ENCODE data around the gene DDC.
A peak's percentile ranks its signal among the peaks of the same experiment; 100 is the strongest.

The DDC gene

GRCh38 chr7:50509459-50509858 lies 55.7 kb downstream of the DDC start:
- no peak overlapping the region for H3K4me3 ChIP-seq (ENCODE audit: low read depth, low read length)
- no peak overlapping the region for H3K23ac ChIP-seq (ENCODE audit: low read length)
- no peak for DNase-seq
- H4K91ac ChIP-seq (ENCODE audit: low read depth, low read length) = no peak overlapping the region
- H3K4me1 ChIP-seq (ENCODE audit: control insufficient read depth in 1 of 2, insufficient read depth in 2 of 2, low read length in 2 of 2) = no peaks in the 10 kb centered on the region
- H2BK120ac ChIP-seq (ENCODE audit: insufficient read depth, low read length, poor library complexity) = no peak overlapping the region
- no peak overlapping the region for H2BK12ac ChIP-seq (ENCODE audit: low read length)
- no peaks in the 10 kb centered on the region for H3K9me3 ChIP-seq (ENCODE audit: insufficient read depth, low read depth, low read length)
- H4K12ac ChIP-seq (ENCODE audit: low read depth, low read length) = no peak overlapping the region
- H3K14ac ChIP-seq (ENCODE audit: low read length) = no peak overlapping the region
- H2BK5ac ChIP-seq (ENCODE audit: low read depth, low read length, poor library complexity) = no peak overlapping the region
- WGBS (ENCODE audit: extremely low coverage, insufficient coverage, insufficient read length) = no CpG with 5 or more reads among the region's 2 CpGs
- no peak overlapping the region for H3K9ac ChIP-seq (ENCODE audit: low read length)
- H3K4ac ChIP-seq (ENCODE audit: low read depth, low read length) = no peak overlapping the region
- no peaks in the 10 kb centered on the region for H3K79me1 ChIP-seq (ENCODE audit: low read length)
- H2AFZ ChIP-seq (ENCODE audit: insufficient read depth, low read length, poor library complexity) = no peak overlapping the region
- no peak overlapping the region for H3K27ac ChIP-seq (ENCODE audit: low read depth, low read length)
- no peaks in the 10 kb centered on the region for H3K79me2 ChIP-seq (ENCODE audit: control insufficient read depth, insufficient read depth, low read length, poor library complexity)
- no peak overlapping the region for H3K18ac ChIP-seq (ENCODE audit: low read length)
- no peaks in the 10 kb centered on the region for H3K27me3 ChIP-seq (ENCODE audit: insufficient read depth, low read length)
- no peak overlapping the region for H2AK5ac ChIP-seq (ENCODE audit: low read length)
- no peak overlapping the region for H3K4me2 ChIP-seq (ENCODE audit: low read length)
- H4K8ac ChIP-seq (ENCODE audit: low read depth, low read length) = no peak overlapping the region
- H3K36me3 ChIP-seq (ENCODE audit: control insufficient read depth in 1 of 2, insufficient read depth in 2 of 2, low read length in 2 of 2) = no peaks in the 10 kb centered on the region

- Histone ChIP-seq H3K4ac (ENCODE audit: low read depth, low read length) (no peak overlapping the region), H3K27ac (ENCODE audit: low read depth, low read length) (no peak overlapping the region), H3K9ac (ENCODE audit: low read length) (no peak overlapping the region), H3K4me3 (ENCODE audit: low read depth, low read length) (no peak overlapping the region), H3K79me2 (ENCODE audit: control insufficient read depth, insufficient read depth, low read length, poor library complexity) (no peaks in the 10 kb centered on the region), H2AK5ac (ENCODE audit: low read length) (no peak overlapping the region), H2BK12ac (ENCODE audit: low read length) (no peak overlapping the region), H3K79me1 (ENCODE audit: low read length) (no peaks in the 10 kb centered on the region), H3K4me2 (ENCODE audit: low read length) (no peak overlapping the region), H4K8ac (ENCODE audit: low read depth, low read length) (no peak overlapping the region), H2AFZ (ENCODE audit: insufficient read depth, low read length, poor library complexity) (no peak overlapping the region), H3K18ac (ENCODE audit: low read length) (no peak overlapping the region), H2BK5ac (ENCODE audit: low read depth, low read length, poor library complexity) (no peak overlapping the region), H4K12ac (ENCODE audit: low read depth, low read length) (no peak overlapping the region), H3K36me3 (ENCODE audit: control insufficient read depth in 1 of 2, insufficient read depth in 2 of 2, low read length in 2 of 2) (no peaks in the 10 kb centered on the region), H3K27me3 (ENCODE audit: insufficient read depth, low read length) (no peaks in the 10 kb centered on the region), H3K14ac (ENCODE audit: low read length) (no peak overlapping the region), H3K9me3 (ENCODE audit: insufficient read depth, low read depth, low read length) (no peaks in the 10 kb centered on the region), H2BK120ac (ENCODE audit: insufficient read depth, low read length, poor library complexity) (no peak overlapping the region), H3K4me1 (ENCODE audit: control insufficient read depth in 1 of 2, insufficient read depth in 2 of 2, low read length in 2 of 2) (no peaks in the 10 kb centered on the region), H3K23ac (ENCODE audit: low read length) (no peak overlapping the region), H4K91ac (ENCODE audit: low read depth, low read length) (no peak overlapping the region)
- DNase-seq = no peak
- WGBS (ENCODE audit: extremely low coverage, insufficient coverage, insufficient read length) = no CpG with 5 or more reads among the region's 5 CpGs
Measured at GRCh38 chr7:50508471-50508943, 56.7 kb downstream of the DDC start.

- Histone ChIP-seq H4K8ac (ENCODE audit: low read depth, low read length) (no peak overlapping the region), H3K79me2 (ENCODE audit: control insufficient read depth, insufficient read depth, low read length, poor library complexity) (no peaks in the 10 kb centered on the region), H3K4me3 (ENCODE audit: low read depth, low read length) (no peak overlapping the region), H3K4me1 (ENCODE audit: control insufficient read depth in 1 of 2, insufficient read depth in 2 of 2, low read length in 2 of 2) (no peaks in the 10 kb centered on the region), H3K79me1 (ENCODE audit: low read length) (no peaks in the 10 kb centered on the region), H2AK5ac (ENCODE audit: low read length) (no peak overlapping the region), H2BK5ac (ENCODE audit: low read depth, low read length, poor library complexity) (no peak overlapping the region), H2BK120ac (ENCODE audit: insufficient read depth, low read length, poor library complexity) (no peak overlapping the region), H2BK12ac (ENCODE audit: low read length) (no peak overlapping the region), H3K36me3 (ENCODE audit: control insufficient read depth in 1 of 2, insufficient read depth in 2 of 2, low read length in 2 of 2) (no peaks in the 10 kb centered on the region), H3K9ac (ENCODE audit: low read length) (no peak overlapping the region), H4K12ac (ENCODE audit: low read depth, low read length) (no peak overlapping the region), H4K91ac (ENCODE audit: low read depth, low read length) (no peak overlapping the region), H3K14ac (ENCODE audit: low read length) (no peak overlapping the region), H3K4ac (ENCODE audit: low read depth, low read length) (no peak overlapping the region), H3K27me3 (ENCODE audit: insufficient read depth, low read length) (no peaks in the 10 kb centered on the region), H2AFZ (ENCODE audit: insufficient read depth, low read length, poor library complexity) (no peak overlapping the region), H3K27ac (ENCODE audit: low read depth, low read length) (no peak overlapping the region), H3K23ac (ENCODE audit: low read length) (no peak overlapping the region), H3K18ac (ENCODE audit: low read length) (no peak overlapping the region), H3K4me2 (ENCODE audit: low read length) (no peak overlapping the region), H3K9me3 (ENCODE audit: insufficient read depth, low read depth, low read length) (no peaks in the 10 kb centered on the region)
- WGBS (ENCODE audit: extremely low coverage, insufficient coverage, insufficient read length) = no CpG with 5 or more reads among the region's 7 CpGs
- peak; percentile 24 to 56 for DNase-seq
Measured at GRCh38 chr7:50507898-50508470, 57.2 kb downstream of the DDC start.

- Histone ChIP-seq H3K27ac (ENCODE audit: low read depth, low read length) (no peak overlapping the region), H3K18ac (ENCODE audit: low read length) (no peak overlapping the region), H3K79me2 (ENCODE audit: control insufficient read depth, insufficient read depth, low read length, poor library complexity) (no peaks in the 10 kb centered on the region), H3K14ac (ENCODE audit: low read length) (no peak overlapping the region), H3K9me3 (ENCODE audit: insufficient read depth, low read depth, low read length) (no peaks in the 10 kb centered on the region), H2BK120ac (ENCODE audit: insufficient read depth, low read length, poor library complexity) (no peak overlapping the region), H2AK5ac (ENCODE audit: low read length) (no peak overlapping the region), H3K4me1 (ENCODE audit: control insufficient read depth in 1 of 2, insufficient read depth in 2 of 2, low read length in 2 of 2) (no peaks in the 10 kb centered on the region), H3K4me3 (ENCODE audit: low read depth, low read length) (peak overlapping the region; percentile 12), H4K8ac (ENCODE audit: low read depth, low read length) (no peak overlapping the region), H2AFZ (ENCODE audit: insufficient read depth, low read length, poor library complexity) (no peak overlapping the region), H4K91ac (ENCODE audit: low read depth, low read length) (no peak overlapping the region), H2BK12ac (ENCODE audit: low read length) (no peak overlapping the region), H2BK5ac (ENCODE audit: low read depth, low read length, poor library complexity) (no peak overlapping the region), H3K4ac (ENCODE audit: low read depth, low read length) (no peak overlapping the region), H3K79me1 (ENCODE audit: low read length) (no peaks in the 10 kb centered on the region), H3K9ac (ENCODE audit: low read length) (no peak overlapping the region), H4K12ac (ENCODE audit: low read depth, low read length) (no peak overlapping the region), H3K27me3 (ENCODE audit: insufficient read depth, low read length) (no peaks in the 10 kb centered on the region), H3K36me3 (ENCODE audit: control insufficient read depth in 1 of 2, insufficient read depth in 2 of 2, low read length in 2 of 2) (no peaks in the 10 kb centered on the region), H3K4me2 (ENCODE audit: low read length) (no peak overlapping the region), H3K23ac (ENCODE audit: low read length) (no peak overlapping the region)
- no CpG with 5 or more reads among the region's 10 CpGs for WGBS (ENCODE audit: extremely low coverage, insufficient coverage, insufficient read length)
- no peak for DNase-seq
Measured at GRCh38 chr7:50505553-50506210, 59.5 kb downstream of the DDC start.

All from trophoblast cell (in vitro differentiated cells and primary cell).